SU-DHL-6 (cell line): ENCODE results near the gene RIN3.

Experiments used
- CTCF ChIP-seq: fragments of 200-600 bp; sonication (generic); IDR thresholded peaks from one replicate; pipeline ENCODE4 v1.5.1; 2017; ENCODE audit warnings: antibody characterized with exemption, mild to moderate bottlenecking, low read length, moderate library complexity; ENCODE audit not compliant: insufficient read depth, poor library complexity, severe bottlenecking
- EZH2phosphoT487 ChIP-seq: fragments of 200-600 bp; sonication (generic), shearing (Covaris generic); conservative IDR thresholded peaks from 2 replicates; pipeline ENCODE4 v1.6.1; 2018; ENCODE audit warnings: mild to moderate bottlenecking, antibody characterized with exemption, low read length, moderate library complexity, mixed read lengths

GRCh38 chr14:92635031-92635430, 121.5 kb downstream of the RIN3 start:
- no peak for TF ChIP-seq CTCF
- TF ChIP-seq EZH2phosphoT487, result no peak
